Measurements from ENCODE around the gene NT5C3B.
"Not testable (repeated sequence)": the region's sequence is repeated elsewhere in the genome, so short reads cannot be mapped to it uniquely, and the experiment has no call there.

Gene NT5C3B

DNA sequence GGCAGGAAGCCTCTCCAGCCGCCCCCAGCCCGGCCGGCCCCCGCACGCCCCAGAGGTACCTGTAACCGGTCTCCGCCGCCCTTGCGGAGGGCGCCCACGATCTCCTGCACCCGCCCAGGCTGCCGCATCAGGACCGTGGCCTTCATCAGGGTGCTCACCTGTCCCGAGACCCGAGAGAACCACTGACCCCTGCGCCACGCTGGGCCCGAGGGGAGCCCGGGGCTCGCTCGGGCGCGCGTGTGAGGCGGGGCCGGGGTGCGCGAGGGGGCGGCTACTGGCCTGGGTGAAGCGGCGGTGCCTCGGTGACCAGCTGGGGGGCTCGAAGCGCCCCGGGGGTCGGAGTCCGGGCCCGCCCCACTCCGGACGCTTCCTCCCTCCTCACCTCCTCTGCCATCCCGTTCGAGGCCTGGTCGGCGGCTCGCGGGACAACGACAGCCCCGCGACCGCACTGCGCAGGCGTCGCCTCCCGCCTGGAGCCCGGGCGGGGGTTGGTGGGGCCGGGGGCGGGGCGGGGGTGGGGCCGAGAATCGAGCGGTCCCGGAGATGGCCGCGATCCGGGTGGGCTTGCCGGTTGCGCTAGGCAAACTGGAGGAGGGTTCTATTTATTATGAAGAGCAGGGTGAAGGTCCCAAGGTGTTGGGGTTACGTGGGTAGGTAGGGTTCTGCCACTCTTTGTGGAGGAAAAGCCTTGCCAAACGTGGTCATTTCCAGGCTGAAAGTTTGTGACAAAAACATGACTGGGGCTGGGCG, at the start of gene NT5C3B:
NT5C3B (minus strand) TSS at position 433 of the 750 bp plus-strand sequence; CDS start at position 394, 39 bp downstream.
- DNase-seq = peak; percentile 44 to 64

DNA sequence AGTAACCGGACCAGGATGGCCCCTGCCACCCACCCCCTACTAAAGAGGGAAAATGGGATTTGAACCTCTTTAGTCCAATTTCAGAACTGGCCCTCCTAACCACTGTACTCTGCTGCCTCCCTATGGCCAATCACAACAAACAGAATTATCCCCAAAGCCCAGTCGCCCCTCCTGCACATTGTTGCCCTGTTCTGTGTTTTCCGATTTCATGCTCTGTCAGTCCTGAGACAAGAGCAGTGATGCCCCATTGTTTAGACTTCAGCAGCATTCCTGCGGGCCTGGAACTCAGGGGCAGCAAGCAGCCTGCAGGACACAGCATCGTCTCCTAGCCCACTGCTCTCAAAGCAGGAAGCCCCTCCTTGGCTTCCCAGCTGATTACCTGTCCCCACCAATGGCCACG, 49.7 kb upstream of the NT5C3B start:
- DNase-seq = peak in 1 of 2 experiments; percentile 43

DNA sequence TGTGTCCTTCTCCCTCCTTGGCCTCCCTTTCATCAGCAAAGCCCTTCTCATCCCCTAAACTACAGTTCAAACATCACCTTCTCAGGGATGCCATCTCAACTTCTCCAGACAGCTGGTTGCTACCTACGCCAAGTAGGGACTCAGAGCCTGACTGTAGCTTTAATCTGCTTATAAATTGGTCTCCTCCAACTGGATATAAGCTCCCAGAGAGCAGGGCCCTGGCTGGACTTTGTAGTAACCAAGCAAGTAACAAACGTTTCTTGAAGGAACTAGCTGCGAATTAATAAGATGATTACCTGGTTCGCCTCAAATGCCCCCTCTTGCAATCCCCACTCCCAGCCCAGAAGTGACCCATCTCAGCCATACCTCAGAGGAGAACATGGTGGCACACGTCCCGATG, 46.7 kb upstream of the NT5C3B start:
- DNase-seq = no peak

DNA sequence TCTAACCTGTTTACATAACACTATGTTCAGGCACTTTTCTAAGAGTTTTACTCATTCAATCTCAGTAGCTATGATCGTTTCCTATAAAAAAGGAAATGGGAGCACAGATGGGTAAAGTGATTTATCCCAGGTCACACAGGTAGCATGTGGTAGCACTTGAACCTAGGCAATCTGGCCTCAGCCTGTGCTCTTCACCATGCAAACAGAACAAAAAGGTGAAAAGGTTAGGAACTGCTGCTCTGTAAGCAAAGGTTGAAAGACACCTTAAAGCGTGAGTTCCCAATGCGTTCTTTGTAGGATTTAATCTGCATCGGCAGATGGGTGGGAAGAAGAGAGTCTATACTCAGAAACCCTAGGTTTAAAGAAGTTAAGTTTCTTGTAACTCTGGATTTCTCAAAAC, 44.1 kb upstream of the NT5C3B start:
- no peak for DNase-seq

- not testable (repeated sequence) for DNase-seq
Observed at GRCh38 chr17:41874293-41874670, 38.2 kb upstream of the NT5C3B start.

DNA sequence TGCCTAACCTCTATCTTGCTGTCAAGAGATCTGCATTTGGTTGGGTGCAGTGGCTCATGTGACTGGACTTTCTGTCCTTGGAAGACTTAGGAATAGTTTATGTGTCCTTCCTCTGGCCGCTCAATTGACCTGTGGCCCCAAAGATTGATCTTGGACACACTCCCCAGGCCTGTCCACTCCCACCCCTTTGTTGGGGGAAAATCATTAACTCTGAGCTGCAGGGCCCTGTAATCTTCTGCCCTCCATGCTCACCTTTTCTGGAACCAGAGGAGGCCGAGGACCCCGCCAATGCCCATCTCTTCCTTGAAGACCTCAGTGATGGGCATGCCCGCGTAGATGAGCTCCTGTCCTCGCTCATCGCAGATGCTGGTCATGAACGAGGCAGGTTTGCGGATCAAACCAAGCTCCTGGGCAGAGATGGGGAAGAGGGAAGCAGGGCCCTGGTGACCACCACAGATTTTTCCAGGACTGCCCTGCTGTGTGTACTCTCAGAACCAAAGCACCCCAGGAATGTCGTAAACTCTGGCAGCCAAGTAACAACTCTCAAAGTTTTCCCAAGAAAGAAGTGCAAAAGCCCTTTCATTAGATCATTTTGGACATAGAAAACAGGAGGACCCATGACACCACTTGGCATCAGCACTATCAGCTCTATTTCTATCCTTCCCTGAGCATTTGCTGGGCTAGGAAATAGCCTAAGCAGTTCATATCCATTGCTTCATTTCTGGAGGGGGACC, 37.7 kb upstream of the NT5C3B start:
- DNase-seq = no peak

- no peak for DNase-seq
Observed at GRCh38 chr17:41871789-41872188, 35.8 kb upstream of the NT5C3B start.

DNA sequence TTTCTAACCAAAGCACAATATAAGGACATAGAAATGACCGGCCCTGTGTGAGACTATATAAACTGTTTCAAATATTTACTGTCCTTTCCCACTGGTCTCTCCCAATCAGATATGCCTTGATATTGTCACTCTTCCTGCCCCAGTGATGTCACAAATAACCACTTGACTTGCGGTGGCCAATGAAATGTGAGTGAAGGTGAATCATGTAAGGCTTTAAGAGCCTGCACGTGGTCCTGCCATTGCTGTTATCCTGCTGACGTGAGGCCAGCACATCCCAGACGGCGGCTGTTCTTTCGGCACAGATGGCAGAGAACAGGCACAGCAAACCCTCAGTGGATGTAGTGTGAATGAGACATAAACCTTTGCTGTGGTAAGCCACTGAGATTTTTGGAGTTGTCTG, 34.6 kb upstream of the NT5C3B start:
- DNase-seq = no peak

GRCh38 chr17:41870097-41870496, 34.1 kb upstream of the NT5C3B start:
- DNase-seq = no peak

DNA sequence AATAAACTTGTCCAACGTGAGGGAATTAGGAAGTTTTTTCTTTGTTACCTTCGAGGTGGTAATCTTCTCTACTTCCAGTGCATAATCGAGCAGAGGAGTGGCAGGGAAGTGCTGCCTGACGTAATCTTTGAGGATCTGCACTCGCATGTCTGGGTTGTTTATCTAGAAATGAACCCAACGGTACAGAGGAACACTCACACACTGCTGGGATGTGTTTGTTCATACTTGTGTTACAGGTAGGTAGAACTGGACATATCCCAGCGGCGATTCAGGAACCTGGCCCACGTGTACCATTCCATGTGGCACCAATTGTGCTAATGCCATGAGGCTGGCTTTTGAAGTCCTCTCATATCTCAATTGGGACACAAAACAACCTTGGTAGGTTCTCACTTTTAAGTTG, 33.4 kb upstream of the NT5C3B start:
- no peak for DNase-seq

- no peak for DNase-seq
Observed at GRCh38 chr17:41868568-41868967, 32.5 kb upstream of the NT5C3B start.

GRCh38 chr17:41865596-41865893, 29.5 kb upstream of the NT5C3B start:
- peak in 1 of 2 experiments; percentile 90 for DNase-seq

- peak; percentile 90 to 92 for DNase-seq
Observed at GRCh38 chr17:41864836-41865595, 29.0 kb upstream of the NT5C3B start, which contains the start of gene KLHL11. Gene KLHL11 (minus strand): TSS chr17:41865423. CDS start chr17:41865370, 53 bp downstream.

DNA sequence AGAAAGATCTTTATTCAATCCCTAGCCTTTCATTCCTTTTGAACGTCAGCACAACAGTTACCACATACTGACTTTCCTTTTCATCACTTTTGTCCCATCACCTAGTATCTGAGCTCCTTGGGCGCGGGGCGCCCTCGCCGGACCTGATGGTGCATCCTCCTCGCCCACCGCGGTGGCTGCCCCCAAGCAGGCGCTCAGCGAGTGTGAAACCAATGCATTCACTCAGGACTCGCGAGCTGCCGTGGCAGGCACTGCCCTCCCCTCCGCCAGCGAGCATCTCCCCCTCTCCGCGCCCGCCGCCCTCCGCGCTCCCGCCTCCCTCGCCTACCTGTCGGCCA, 28.4 kb upstream of the NT5C3B start:
- peak in 1 of 2 experiments; percentile 65 for DNase-seq

DNA sequence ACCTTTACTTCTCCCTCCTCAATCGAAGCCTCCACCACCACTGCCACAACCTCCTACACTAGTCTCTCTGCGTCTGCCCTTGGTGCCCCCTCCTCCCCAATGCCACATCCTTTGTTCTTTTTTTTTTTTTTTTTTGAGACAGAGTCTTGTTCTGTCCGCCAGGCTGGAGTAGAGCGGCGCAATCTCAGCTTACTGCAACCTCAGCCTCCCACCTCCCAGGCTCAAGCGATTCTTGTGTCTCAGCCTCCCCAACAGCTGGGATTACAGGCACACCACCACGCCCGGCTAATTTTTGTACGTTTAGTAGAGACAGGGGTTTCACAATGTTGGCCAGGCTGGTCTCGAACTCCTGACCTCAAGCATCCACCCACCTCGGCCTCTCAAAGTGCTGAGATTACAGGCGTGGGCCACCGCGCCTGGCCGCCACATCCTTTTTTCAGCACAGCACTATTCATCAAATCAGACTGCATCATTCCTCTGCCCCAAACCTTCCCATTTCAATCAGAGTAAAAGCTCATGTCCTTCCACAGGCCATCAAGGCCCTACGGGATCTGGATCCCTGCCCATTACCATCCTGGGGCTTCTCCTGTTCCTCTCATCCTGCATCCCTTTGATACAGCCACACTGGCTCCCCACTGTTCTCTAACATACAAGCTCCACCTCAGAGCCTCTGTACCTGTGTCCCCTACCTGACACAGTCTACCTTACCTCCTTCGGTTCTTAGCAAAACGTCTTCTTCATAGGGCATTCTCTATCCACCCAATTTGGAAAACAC, 27.2 kb upstream of the NT5C3B start:
- DNase-seq = peak in 1 of 2 experiments; percentile 18

GRCh38 chr17:41860254-41860931, 24.4 kb upstream of the NT5C3B start:
- DNase-seq = peak; percentile 93 to 96

- DNase-seq = not testable (repeated sequence)
Observed at GRCh38 chr17:41851382-41851781, 15.3 kb upstream of the NT5C3B start.

- no peak for DNase-seq
Observed at GRCh38 chr17:41849251-41849990, 13.4 kb upstream of the NT5C3B start.

GRCh38 chr17:41848788-41849187, 12.8 kb upstream of the NT5C3B start:
- no peak for DNase-seq

DNA sequence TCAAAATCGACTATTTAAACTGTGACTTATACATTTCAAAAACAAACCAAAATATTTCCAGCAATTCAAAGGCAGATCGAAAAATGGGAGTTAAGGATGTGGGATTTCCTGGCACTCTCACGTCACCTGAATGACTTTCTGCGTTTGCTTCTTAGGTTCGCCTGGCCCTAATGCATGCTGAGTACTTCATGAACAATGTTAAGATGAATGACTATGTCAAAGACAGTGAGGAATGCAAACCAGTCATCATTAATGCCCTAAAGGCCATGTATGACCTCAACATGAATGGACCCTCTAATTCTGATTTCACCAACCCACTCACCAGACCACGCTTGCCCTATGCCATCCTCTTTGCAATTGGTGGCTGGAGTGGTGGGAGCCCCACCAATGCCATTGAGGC, 8.9 kb upstream of the NT5C3B start:
- DNase-seq = no peak

GRCh38 chr17:41840781-41841180, 4.7 kb upstream of the NT5C3B start:
- not testable (repeated sequence) for DNase-seq

DNA sequence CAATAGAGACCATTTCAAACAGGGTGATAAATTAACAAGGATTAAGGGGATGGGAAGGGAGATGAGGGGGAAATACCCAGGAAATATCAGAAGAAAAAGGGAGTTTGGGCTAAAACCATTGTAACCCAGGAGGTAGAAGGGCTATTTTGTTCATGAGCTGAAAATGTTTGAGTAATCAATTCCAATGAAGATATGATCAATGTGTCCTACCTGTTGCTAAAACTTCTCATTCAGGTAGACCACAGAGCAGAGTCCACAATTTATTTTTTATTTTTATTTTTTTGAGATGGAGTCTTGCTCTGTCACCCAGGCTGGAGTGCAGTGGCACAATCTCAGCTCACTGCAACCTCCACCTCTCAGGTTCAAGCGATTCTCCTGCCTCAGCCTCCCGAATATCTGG, 3.4 kb upstream of the NT5C3B start:
- not testable (repeated sequence) for DNase-seq
